Measurements from ENCODE around the gene MBD3.

MBD3 gene

GRCh38 chr19:1613808-1614570, 21.3 kb upstream of the MBD3 start:
- no peak for TF ChIP-seq TAF1 (IDR thresholded peaks at IDR 0.05; ENCODE audit: borderline replicate concordance, insufficient read depth, low read length)
- no peak for TF ChIP-seq REST (IDR thresholded peaks at IDR 0.05; ENCODE audit: insufficient read depth in 1 of 2, low read depth in 2 of 2, low read length in 2 of 2)
- no peak for TF ChIP-seq POLR2AphosphoS5 (IDR thresholded peaks at IDR 0.05; ENCODE audit: low read depth, low read length)
- TF ChIP-seq FOXP2 (optimal IDR thresholded peaks at IDR 0.05; ENCODE audit: borderline replicate concordance, extremely low read depth, extremely low read length, insufficient read depth) = no peak
- TF ChIP-seq SIN3A (IDR thresholded peaks at IDR 0.05; ENCODE audit: borderline replicate concordance, insufficient read depth, low read length) = no peak

GRCh38 chr19:1613146-1613545, 20.5 kb upstream of the MBD3 start:
- TF ChIP-seq SIN3A (IDR thresholded peaks at IDR 0.05; ENCODE audit: borderline replicate concordance, insufficient read depth, low read length) = no peak
- TF ChIP-seq POLR2AphosphoS5 (IDR thresholded peaks at IDR 0.05; ENCODE audit: low read depth, low read length) = no peak
- TF ChIP-seq TAF1 (IDR thresholded peaks at IDR 0.05; ENCODE audit: borderline replicate concordance, insufficient read depth, low read length) = no peak
- TF ChIP-seq FOXP2 (optimal IDR thresholded peaks at IDR 0.05; ENCODE audit: borderline replicate concordance, extremely low read depth, extremely low read length, insufficient read depth) = no peak
- no peak for TF ChIP-seq REST (IDR thresholded peaks at IDR 0.05; ENCODE audit: insufficient read depth in 1 of 2, low read depth in 2 of 2, low read length in 2 of 2)

GRCh38 chr19:1612114-1613086, 19.7 kb upstream of the MBD3 start:
- TF ChIP-seq POLR2AphosphoS5 (IDR thresholded peaks at IDR 0.05; ENCODE audit: low read depth, low read length) (no peak), SIN3A (IDR thresholded peaks at IDR 0.05; ENCODE audit: borderline replicate concordance, insufficient read depth, low read length) (no peak), FOXP2 (optimal IDR thresholded peaks at IDR 0.05; ENCODE audit: borderline replicate concordance, extremely low read depth, extremely low read length, insufficient read depth) (no peak), TAF1 (IDR thresholded peaks at IDR 0.05; ENCODE audit: borderline replicate concordance, insufficient read depth, low read length) (no peak), REST (IDR thresholded peaks at IDR 0.05; ENCODE audit: insufficient read depth in 1 of 2, low read depth in 2 of 2, low read length in 2 of 2) (no peak)

- TF ChIP-seq FOXP2 (optimal IDR thresholded peaks at IDR 0.05; ENCODE audit: borderline replicate concordance, extremely low read depth, extremely low read length, insufficient read depth) = no peak
- no peak for TF ChIP-seq POLR2AphosphoS5 (IDR thresholded peaks at IDR 0.05; ENCODE audit: low read depth, low read length)
- TF ChIP-seq SIN3A (IDR thresholded peaks at IDR 0.05; ENCODE audit: borderline replicate concordance, insufficient read depth, low read length) = no peak
- TF ChIP-seq REST (IDR thresholded peaks at IDR 0.05; ENCODE audit: insufficient read depth in 1 of 2, low read depth in 2 of 2, low read length in 2 of 2) = no peak
These were observed 18.7 kb upstream of the MBD3 start for GRCh38 chr19:1611353-1611752.

Measured in PFSK-1 (cell line).